OCI-LY7 (cell line): ENCODE results near the gene SUMF1.

Source experiments
- EZH2phosphoT487 ChIP-seq: fragments of 200-600 bp; sonication (generic); IDR thresholded peaks from 2 replicates; pipeline ENCODE4 v1.6.1; 2018; ENCODE audit warnings: low read depth, borderline replicate concordance, mild to moderate bottlenecking, mixed run types, antibody characterized with exemption, low read length, moderate library complexity, mixed read lengths
- TF ChIP-seq, protein P1 (sequence below): fragments of 200-600 bp; sonication (generic); conservative IDR thresholded peaks from 2 replicates; pipeline ENCODE4 v1.5.1; 2014; ENCODE audit warnings: mild to moderate bottlenecking, antibody characterized with exemption, low read length, moderate library complexity, mixed read lengths

DNA sequence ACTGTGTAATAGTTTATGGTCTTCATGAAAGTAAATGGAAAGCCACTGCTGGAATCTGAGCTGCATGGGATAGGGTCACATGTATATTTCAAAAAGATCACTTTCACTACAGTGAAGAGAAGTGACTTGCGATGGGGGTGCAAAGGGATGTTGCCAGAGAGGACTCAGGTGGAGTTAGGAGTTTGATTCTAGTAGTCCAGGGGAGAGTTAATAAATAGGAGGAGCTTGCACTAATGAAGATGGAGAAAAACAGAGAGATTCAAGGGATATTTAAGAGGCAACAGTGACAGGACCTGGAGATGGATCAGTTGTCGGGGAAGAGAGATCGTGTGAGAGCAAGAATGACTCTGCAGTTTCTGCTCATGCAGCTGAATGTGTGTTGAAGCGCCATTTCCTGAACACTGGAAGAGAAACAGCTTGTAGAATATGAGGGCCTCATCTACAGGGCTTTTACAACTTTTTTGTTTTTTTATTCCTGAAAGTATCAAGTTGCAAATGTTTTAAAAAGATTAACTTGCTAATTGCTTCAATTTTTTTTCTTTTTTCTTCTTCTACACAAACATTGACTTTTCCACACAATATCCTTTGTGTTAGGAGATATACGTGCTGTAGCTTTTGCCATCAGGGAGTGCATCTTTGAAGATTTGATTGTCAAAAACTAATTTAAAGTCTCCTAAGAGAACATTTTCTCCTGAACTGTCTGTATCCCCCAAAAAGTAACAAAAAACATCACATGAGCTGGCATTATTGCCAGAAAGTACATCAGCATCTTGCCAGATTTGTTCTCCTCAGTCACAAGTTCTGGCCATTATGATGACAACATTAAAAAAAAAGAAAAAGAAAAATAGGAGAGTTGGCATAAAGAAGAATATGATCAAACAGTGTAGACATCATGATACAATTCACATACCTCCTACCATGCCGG lies 126.4 kb downstream of the SUMF1 start:
- TF ChIP-seq, protein P1, sequence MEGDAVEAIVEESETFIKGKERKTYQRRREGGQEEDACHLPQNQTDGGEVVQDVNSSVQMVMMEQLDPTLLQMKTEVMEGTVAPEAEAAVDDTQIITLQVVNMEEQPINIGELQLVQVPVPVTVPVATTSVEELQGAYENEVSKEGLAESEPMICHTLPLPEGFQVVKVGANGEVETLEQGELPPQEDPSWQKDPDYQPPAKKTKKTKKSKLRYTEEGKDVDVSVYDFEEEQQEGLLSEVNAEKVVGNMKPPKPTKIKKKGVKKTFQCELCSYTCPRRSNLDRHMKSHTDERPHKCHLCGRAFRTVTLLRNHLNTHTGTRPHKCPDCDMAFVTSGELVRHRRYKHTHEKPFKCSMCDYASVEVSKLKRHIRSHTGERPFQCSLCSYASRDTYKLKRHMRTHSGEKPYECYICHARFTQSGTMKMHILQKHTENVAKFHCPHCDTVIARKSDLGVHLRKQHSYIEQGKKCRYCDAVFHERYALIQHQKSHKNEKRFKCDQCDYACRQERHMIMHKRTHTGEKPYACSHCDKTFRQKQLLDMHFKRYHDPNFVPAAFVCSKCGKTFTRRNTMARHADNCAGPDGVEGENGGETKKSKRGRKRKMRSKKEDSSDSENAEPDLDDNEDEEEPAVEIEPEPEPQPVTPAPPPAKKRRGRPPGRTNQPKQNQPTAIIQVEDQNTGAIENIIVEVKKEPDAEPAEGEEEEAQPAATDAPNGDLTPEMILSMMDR: no peak
- no peak for TF ChIP-seq EZH2phosphoT487
